GM21423 (cell line): Measurements from ENCODE around the gene TRIM47.
A peak's percentile ranks its signal among the peaks of the same experiment; 100 is the strongest.

Experiments
- ATAC-seq: cut with Tn5 transposase; IDR thresholded peaks from one replicate; pipeline ENCODE4 v1.9.1; 2021; ENCODE audit warnings: mild to moderate bottlenecking, moderate library complexity; ENCODE audit not compliant: unreplicated experiment

TRIM47 gene

DNA sequence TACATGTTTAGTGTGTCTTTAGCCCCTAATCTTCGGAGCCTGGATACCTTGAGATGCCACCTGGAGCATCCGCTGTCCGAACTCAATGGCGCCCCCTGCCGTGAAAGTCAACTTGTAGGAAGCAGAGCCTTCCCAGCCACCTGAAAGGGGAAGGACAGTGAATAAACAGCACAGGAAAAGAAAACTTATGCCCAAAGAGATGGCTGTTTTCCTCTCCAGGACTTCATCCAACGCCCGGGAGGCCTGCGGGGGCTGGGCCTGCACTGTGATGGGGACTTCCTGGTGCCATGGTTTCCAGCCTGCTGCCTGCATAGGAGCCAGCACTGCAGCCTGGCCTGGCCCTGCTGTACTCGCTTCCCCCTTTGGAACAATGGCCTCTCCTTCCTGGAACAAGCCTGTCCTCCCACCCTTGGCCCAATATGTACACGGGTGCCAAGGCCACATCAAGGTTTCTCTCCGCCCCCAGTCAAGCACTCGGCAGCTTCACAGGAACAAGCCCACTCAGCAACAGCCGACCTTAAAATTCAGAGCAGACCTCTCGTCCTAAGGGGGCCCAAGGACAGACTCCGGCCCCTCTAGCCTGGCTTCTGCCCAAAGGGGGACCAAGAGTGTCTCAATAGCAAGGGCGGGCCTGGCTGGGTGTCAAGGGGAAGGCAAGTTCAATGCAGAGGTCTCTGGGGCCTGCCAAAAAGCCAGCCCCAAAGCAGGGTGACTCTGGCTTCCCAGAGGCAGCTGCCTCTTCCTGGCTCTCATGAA lies 29.7 kb downstream of the TRIM47 start:
- no peak for ATAC-seq

DNA sequence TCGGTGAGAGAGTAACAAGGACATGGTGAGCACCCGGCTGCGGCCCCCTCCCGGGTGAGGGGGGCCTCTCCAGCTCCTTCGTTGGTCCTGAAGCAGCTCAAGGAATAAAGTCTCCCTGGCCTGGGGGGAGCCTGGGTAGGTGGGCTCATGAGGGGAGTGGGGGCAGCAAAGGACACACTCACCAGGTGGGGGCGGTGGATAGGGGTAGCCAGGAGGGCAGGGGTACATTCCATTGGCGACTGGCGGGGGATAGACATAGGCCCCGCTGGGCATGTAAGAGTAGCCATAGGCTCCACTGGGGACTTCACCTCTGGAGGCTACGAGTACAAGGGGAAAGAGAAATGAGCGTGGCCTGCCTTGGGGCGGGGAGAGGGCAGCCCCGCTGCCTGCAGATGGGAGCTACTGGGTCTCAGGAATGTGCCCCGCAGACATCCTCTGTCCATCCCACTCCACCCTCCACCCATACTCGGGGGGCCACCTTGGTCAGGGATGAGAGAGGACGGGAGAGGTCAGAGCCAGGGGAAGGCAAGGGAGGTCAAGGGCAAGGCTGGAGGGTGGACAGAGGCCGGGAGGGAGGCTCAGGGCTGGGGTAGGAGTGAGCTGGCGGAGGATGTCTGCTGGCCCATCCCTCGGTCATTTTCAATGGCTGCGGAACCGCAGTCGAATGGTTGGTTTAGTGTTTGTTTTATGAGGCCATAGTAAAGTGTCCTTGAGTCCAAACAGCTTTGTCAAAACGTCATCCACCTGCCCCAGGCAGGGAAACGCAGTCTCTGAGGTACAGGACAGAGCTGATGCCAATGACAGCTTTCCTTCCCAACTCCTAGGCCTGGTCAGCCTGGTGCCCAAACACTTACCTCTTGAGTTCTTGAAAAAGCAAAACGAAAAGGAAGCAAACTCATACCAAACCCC lies 30.5 kb downstream of the TRIM47 start:
- no peak for ATAC-seq

DNA sequence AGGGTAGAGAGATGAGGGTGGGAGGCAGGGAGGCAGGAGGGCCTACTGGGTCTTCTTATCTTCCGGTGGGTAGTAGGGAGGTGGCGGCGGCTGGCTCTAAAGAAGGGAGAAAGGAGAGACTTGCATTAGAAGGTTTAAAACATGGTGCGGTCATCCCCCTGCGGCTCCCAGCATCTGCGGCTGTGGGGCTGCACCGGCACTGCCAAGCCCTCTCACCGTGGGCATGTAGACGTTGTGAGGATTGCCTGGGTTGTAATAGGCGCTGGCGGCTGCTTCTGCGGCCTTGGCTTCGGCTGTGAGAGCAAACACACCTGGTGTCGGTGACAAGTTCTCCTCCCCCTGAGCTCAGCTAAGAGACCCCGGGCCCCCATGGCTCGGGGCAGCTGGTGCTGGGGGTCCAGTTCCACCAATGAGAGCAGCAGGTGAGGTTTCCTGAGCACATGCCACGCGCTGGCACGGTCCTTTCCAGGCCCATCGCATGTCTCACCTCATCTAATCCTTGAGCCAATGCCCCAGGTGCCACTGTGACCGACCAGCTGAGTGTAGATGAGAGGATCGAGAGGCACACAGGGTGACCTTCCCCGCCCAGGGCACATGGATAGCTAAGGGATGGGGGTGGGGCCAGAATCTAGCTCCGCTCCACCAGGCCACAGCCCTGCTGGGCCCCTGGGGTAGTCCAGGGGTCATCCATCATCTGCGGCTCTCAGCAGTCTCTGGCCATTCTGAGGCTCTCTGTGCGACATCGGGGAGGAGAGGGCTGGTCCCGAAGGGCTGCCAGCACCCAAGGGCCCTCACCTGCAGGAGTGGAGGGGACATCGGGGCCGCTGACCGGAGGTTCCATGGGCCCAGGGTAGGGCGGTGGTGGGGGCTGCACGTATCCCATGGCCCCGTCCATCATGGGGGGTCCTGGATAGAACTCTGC lies 31.4 kb downstream of the TRIM47 start:
- ATAC-seq: no peak

DNA sequence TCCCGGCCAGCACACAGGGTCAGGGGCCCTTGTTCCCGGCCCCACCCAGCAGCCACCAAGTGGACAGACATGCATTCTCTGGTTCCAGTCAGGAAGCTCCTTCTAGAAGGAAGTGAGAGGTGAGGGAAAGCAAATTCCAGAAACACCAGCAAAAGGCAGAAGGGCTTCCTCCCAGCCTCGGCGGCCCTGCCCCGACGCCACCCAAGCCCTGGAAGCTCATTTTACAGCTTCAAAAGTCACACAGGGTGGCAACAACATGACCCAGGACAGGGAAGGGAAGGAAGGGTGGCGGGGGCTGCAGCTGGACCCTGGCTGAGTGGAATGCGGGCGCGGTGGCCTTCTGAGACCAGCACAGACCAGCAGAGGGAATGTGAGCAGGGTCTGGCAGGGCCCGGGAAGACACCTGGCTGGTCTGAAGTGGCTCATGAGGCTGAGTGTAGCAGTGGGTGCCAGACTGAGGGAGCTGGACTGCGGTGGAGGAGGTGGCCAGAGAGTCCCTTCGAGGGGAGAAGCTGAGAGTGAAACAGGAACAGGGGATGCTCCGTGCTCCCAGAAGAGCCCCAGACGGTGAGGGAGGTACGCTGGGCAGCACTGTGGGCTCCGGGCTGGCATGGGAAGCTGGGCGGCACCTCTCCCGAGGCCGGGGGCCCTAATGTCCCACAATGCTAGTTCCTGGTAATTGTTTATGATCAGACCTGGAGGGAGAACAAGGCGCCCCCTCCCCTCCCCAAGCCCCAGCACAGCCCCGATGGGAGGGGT lies 32.3 kb downstream of the TRIM47 start:
- no peak for ATAC-seq

DNA sequence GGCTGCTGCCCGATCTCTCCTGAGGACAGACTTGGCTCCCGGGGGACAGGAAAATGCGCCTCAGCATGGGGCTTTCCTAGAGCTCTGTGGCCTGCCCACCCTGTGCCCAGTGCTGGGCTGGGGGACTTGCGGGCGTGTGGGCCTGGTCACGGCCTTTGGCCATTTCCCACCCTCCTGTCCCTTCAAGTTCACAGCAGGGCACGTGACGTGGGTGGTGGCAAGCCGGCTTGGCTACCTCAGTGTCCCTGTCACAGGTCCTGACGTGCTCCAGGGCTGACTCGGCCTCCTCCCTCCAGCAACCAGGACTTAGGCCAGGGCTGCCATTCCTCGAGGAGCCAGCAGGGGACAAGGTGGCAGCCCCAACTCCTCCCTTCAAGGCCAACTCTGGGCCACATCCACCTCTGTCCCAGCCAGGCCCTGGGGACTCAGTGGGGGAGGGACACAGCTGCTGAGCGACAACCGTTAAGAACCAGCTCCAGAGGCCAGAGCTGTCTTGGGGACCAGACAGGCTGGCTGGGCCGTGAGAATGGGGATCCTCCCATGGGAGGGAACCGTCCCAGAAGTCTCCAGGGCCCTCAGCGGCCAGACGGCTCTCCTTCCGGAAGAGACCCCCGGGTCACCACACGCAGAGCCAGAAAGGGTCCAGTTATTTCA lies 33.2 kb downstream of the TRIM47 start:
- peak; percentile 60 for ATAC-seq

DNA sequence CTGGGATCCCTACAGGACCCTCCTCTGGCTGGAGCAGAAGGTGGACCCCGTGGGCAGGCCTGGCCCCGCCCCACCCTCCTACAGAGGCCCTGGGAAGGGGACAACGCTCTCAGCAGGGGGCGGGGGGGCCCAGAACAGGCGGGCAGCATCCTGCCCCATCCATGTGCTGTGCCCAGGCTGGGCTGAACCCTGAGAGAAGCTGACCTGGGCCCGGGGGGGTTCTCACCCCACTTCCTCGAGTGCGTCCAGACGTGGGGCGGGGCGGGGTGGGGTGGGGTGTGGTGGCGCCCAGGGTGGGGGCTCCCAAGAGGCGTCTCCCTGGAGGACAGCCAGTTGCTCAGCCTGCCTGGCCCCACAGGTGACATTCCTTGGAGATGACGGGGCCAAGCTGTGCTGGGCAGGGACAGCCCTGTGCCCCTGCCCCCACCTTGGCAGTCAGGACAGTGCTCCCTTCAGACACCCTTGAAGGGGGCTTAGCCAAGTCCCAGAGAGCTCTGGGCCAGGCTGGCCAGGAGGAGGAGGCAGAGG lies 33.8 kb downstream of the TRIM47 start:
- ATAC-seq: peak; percentile 8

DNA sequence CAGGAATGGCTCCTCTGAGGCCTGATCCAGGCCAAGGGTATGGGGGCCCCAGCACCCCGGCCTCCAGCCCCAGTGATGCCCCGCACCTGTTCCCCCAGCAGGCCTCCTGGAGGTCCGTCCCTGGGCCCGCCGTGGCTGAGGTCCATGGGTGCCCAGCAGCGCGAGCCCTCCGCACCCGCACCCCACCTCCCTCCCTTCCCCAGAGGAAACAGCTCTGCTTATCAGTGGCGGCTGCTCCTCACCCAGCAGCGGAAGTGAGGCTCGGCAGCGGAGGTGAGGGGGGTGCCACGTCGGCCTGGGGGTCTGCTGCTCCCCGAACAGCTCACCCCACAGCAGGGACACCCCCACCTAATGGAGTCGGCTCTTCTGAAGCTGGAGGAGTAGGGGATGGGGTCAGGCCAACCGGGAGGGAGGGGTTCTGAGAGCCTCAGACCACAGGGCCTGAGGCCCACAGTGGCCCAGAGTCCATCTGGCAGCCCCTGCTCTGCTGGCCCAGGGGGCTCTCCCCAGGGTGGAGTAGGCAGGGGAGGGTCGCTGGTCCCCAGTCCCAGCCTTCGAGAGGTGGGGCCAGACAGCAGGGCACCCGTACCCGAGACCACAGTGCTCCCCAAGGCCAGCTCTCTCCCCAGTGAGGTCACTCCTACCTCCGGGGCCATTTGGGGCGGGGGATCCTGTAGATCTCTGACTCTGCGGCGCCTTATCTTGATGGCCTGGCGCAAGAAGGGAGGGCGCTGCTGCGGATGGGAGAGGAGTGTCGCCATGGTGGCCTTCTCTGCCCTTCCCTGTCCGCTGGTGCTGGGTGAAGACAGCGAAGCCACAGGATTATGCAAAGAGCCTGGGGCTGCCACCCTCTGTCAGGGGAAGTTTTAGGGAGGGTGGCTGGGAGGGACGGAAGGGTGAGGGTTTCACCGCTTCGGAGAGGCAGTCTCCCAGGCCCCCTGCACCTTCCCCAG lies 34.5 kb downstream of the TRIM47 start, which contains the start of gene UNC13D:
Gene UNC13D (minus strand): TSS at position 828 of the 953 bp plus-strand sequence. CDS start 67 bp downstream, at position 761.
- ATAC-seq: peak; percentile 24

DNA sequence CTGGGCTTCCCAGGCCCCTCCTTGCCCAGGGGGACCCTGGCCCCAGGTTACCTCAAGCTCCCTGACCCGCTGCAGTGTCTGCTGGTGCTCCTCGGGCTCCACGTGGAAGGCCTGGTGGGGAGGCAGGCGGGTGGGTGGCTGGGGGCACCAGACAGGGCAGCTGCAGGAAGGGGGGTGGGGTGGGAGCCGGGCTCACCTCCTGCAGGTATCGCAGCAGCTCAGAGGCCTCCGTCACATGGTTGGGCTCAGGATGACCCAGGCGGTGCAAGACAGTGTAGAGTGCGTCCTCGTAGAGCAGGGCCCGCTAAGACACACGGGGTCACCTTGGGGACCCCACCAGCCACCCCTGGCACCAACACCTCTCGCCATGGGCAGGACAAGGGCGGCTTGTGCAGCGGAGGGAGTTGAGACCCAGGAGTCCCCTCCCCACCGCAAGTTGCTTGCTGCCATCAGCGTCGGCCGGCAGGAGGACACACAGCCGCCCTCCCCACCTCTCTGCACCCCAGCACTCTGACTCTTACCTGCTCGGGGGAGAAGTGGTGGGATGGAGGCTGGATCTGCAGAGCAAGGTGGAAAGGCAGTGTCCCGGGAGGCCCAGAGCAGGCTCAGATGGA lies 35.3 kb downstream of the TRIM47 start:
- no peak for ATAC-seq

DNA sequence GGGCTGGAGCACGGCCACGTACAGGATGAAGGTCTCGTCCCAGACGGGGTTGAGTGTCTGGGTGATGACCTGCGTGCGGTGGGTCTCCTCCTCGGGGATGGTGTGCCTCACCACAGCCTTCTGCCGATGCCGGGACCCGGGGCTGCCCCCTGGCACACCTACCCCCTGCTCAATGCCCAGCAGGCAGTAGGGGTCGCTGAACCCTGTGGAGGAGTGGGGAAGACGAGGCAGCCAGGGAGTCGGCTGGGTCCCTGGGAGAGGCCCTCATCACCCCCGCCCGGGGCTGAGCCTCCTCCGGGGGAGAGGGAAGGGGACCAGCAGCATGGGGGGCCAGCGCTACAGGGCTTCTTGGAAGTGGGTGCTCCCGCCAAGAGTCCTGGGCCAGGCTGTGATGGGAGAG lies 36.0 kb downstream of the TRIM47 start:
- ATAC-seq: no peak

DNA sequence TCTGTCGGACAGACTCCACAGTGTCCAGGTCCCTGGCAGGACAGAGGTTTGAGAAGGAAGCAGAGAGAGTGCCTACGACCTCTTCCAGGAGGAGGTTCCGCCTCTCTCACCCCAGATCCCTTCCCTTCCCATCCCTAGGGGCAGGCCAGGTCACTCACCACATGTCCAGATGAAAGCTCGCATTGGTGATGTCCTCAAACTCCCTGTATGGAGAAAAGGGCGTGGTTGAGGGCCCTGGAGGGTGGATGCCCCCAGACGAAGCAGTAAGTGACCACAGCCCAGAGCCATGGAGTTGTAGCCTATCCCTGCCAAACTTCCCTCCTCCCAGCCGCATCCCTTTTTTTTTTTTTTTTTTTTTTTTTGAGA lies 37.6 kb downstream of the TRIM47 start:
- ATAC-seq: no peak

DNA sequence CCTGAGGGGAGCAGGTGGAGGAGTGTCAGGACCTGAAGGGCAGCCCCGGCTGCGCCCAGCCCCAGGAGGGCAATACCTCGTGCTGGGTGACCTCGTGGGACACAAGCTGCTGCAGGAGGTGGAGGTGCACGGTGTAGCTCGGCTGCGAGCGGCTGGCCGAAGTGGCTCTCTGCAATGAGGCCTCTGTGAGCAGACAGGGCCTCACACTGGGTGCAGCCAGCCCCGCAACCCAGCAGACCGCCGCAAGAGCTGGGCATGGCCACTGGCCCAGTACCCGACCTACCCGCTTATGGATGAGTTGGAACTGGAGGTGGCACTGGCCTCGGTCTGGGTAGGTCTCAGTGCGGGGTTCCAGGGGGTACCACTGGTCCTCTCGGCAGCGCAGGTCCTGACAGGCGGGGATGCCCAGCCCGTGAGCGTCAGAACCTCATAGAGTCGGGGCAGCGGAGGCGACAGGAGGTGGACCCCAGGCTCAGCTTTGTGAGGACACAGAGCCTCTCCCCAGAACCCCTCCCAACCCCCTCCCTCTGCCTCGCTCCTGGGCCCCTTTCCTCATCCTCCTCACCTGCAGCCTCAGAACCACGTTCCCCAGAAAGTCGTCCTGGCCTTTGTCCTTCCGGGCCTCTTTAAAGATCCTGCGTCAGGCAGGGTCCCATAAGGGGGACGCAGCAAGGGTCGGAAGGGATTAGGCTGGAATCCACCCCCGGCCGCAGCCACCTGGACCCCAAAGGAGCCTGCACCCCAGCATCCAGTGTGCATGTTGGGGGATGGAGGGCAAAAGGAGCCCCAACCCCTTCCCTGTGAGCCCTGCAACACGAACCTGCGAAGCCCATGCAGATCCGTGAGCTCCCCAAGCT lies 38.2 kb downstream of the TRIM47 start:
- ATAC-seq: no peak

DNA sequence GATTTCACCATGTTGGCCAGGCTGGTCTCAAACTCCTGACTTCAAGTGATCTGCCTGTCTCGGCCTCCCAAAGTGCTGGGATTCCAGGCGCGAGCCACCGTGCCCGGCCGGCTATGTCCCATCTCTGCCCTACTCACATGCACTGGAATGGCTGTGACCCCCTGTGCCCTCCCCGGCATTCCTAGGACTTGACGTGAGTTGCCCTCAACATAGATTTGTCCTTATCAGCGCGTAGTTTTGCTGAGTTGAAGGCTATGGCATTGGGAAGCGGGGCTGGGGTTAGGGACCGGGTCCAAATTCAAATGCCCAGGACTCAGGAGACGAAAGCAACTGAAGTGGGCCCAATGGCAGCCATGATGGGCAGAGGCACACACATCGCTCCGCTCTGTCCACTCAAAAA lies 40.0 kb downstream of the TRIM47 start:
- no peak for ATAC-seq

DNA sequence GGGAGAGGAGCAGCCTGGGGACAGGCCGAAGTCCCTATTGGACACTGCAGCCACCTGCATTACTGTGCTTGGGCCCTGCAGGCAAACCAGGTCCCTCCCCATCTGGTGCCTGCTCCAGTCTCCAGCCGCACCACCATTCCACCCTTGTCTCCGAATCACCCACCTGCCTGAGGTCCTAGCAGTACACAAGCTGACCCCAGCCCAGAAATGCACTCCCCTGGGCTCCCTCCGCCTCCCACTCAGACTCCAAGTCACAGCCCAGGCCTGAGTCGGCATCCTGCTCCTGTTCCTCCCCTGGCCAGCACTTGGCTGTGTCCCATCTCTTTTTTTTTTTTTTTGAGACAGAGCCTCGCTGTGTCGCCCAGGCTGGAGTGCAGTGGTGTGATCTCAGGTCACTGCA lies 40.5 kb downstream of the TRIM47 start:
- no peak for ATAC-seq

DNA sequence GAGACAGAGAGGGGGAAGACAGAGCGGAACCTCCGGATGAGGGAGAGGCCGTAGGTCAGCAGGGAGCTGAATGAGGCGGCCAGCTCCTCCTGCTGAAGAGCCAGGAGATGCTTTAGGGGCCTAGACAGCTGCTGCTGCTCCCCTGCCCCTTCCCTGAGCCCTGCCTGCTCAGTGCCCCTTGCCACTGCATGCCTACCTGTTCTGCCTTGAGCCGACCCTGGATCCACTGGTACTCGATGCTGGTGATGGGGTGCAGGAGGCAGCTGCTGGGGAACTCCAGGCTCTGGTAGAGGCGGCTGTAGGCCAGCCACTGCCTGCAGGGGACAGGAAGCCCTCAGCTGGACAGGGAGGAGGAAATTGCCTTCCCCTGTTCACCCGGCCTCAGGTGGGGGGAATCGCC lies 41.8 kb downstream of the TRIM47 start:
- ATAC-seq: no peak

DNA sequence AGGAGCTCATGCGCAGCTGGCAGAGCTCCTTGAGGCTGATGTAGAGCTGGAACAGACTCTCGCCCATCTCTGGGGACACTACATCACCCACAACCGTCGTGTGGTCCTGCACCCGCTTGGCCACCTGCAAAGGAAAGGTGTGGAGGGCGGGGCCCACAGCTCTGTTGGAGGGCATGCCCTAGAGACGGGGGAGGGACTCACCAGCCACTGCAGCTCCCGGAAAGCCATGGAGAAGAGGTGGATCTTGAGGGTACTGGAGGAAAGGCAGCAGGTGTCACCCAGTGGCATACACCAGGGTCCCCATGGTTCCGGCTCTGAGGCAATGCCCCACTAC lies 42.8 kb downstream of the TRIM47 start:
- ATAC-seq: no peak

DNA sequence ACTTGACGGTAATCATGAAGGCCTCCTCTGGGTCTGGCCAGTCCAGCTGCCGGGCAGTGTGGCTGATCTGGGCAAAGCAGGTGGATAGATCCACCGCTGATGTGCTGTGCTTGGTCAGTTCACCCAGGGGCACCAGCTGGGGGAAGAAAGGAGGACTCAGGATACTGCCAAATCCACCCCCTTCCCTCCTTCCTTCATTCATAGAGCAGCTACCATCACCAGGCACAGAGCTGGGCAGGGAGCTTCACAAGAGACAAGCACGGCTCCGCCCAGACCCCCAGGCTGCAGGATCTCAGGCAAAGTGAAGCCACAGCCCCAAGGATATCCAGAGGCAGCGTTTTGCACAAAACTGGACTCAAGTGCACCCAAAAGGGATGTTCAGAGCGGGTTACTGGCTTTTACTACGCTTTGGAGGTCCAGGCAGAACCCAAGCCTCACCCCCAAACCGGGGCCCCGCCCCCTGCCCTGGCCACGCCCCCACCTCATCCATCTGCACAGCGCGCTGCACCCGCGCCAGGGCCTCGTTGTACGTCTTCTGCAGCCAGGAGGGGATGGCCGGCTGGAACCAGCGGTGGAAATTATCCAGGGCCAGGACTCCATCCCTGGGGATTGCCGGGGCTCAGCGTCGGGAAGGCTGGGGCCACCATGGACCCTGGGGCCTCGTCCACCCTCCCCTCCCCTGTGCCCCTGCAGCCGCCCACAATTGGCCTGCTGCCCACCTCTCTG lies 43.3 kb downstream of the TRIM47 start:
- no peak for ATAC-seq
